Measurements from ENCODE around the gene C5orf47.

Gene C5orf47

DNA sequence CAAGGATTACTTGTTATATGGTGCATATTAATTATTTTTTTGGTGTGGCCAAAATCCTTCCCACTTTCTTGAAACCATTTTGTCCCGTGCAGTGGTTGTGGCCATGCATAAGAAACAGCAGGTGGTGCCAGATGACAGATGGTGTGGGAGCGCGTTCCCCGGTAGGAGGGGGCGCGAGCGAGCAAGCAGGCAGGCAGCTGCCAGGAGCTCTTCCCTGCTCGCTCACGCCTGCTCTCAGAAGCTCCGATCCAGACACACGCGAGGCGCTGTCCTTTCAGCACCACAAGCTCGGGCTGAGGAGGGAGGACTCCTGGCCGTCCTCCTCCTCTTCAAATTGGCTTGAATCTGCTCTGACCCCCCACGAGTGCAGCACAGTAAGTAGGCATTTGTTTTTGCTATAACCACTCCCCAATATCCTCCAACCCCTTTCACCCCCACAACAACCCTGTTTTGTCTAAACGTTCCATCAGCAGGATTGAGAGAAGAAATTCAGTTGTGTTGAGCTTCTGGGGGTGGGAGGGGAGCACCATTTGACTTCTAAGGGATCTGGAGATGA, 56.6 kb downstream of the C5orf47 start, which contains the start of gene NSG2:
TSS of gene NSG2 (plus strand) at position 237 of the 556 bp plus-strand sequence. CDS start 1,050 bp downstream, outside the sequence.
- no peaks in the 10 kb centered on the region for H3K27me3 Mint-ChIP-seq (ENCODE audit: low read depth)
- H3K4me3 Mint-ChIP-seq = no peak within 1 kb of the TSS
- no peak within 1 kb of the TSS for H3K27ac Mint-ChIP-seq
- no peaks in the 10 kb centered on the region for H3K4me1 Mint-ChIP-seq (ENCODE audit: low read depth)
- H3K36me3 Mint-ChIP-seq (ENCODE audit: low read depth) = no peaks in the 10 kb centered on the region
- H3K9me3 Mint-ChIP-seq = no peaks in the 10 kb centered on the region

DNA sequence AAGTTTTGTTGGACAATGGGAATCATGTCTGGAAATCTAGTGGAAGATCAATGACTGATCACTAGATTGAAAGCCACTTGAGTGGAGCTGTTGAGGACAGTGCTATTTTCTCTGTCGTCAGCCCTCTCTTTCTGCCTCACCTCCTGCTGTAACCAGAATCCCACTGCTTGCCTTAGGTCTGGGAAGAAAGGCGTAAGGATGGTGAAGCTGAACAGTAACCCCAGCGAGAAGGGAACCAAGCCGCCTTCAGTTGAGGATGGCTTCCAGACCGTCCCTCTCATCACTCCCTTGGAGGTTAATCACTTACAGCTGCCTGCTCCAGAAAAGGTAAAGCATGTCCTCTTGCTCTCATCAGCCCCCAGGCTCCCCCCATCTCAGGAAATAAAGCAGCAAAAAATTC, 57.6 kb downstream of the C5orf47 start:
- Mint-ChIP-seq H3K9me3 (no peaks in the 10 kb centered on the region), H3K27me3 (ENCODE audit: low read depth) (no peaks in the 10 kb centered on the region), H3K4me3 (no peak overlapping the region), H3K4me1 (ENCODE audit: low read depth) (no peaks in the 10 kb centered on the region), H3K36me3 (ENCODE audit: low read depth) (no peaks in the 10 kb centered on the region), H3K27ac (no peak overlapping the region)

DNA sequence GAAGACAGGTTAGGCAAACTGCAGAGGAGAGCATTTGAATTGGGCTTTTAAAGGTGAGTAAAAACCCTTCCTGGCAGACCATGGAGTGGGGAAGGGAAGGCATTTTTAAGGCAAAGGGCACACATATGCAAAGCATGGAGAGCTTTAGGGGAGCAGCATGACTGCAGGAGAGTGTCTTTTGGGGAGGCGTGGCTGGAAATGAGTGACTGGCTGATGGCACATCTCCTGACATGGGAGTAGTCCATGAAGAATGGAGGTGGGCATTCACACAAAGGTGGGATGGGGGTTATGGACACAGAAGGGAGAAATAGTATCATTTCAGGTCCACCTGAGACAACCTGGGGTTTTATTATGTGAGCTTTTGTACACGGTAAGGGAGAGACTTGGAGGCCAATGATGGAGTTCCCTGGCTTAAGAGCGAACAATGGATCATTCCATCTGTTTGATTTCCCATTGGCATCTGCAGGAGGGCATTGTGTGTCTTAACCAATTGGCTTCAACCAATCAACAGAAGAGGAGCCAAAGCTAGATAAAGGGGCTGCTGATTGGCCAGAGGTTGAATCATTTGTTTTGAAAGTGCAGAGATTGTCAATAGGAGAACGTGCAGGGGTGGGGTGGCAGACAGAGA, 58.6 kb downstream of the C5orf47 start:
- no peaks in the 10 kb centered on the region for H3K27me3 Mint-ChIP-seq (ENCODE audit: low read depth)
- H3K4me3 Mint-ChIP-seq = no peak overlapping the region
- H3K9me3 Mint-ChIP-seq = no peaks in the 10 kb centered on the region
- H3K36me3 Mint-ChIP-seq (ENCODE audit: low read depth) = no peaks in the 10 kb centered on the region
- no peaks in the 10 kb centered on the region for H3K4me1 Mint-ChIP-seq (ENCODE audit: low read depth)
- H3K27ac Mint-ChIP-seq = no peak overlapping the region

DNA sequence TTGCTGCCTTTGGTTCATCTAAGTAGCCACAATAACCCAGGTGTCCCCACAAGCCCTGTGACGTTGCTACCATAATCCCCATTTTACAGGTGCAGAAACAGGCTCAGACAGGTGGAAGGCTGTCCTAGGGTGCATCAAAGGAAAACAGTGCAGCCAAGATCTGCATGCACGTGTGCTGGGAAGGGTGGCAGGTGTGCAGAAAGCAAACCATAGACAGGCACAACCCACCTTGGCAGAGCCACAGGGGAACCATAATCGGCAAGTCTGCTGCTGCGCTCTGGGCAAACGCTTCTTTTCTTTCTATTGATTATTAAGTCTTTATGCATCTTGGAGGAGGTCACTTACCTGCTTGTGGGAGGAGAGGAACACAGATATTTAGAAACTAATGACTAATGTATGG, 63.7 kb downstream of the C5orf47 start:
- Mint-ChIP-seq H3K27me3 (ENCODE audit: low read depth) (peaks cover 2% of the 10 kb centered on the region), H3K4me3 (no peak overlapping the region), H3K27ac (no peak overlapping the region), H3K4me1 (ENCODE audit: low read depth) (no peaks in the 10 kb centered on the region), H3K36me3 (ENCODE audit: low read depth) (no peaks in the 10 kb centered on the region), H3K9me3 (no peaks in the 10 kb centered on the region)

DNA sequence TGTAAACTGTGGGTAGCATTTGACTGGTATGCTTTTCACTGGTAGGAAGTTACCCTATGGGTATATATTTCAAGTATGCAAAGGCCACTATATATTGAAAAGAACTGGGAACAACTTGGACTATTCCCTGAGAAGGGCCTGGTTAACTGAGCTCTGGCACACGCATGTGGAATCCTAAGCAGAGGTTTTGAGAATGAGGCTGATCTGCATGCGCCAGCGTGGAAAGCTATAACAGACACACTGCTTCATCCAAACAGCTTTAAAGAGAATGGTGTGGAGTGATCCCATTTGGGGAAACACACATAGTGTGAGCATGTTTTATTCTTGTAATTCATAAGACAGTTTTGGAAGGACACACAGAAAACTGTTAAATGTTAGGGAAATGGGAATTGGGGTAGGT, 64.9 kb downstream of the C5orf47 start:
- Mint-ChIP-seq H3K4me1 (ENCODE audit: low read depth) (no peaks in the 10 kb centered on the region), H3K36me3 (ENCODE audit: low read depth) (no peaks in the 10 kb centered on the region), H3K27me3 (ENCODE audit: low read depth) (peaks cover 11% of the 10 kb centered on the region), H3K9me3 (no peaks in the 10 kb centered on the region), H3K27ac (no peak overlapping the region), H3K4me3 (no peak overlapping the region)

All from T-helper 1 cell treated with Interleukin-12 subunit alpha and Interleukin-12 subunit beta and Interleukin-4 antibody, amounts not matched to agents 30 μg/mL and 1 μg/mL, for 36 hours (primary cell).